Hepatocyte (in vitro differentiated cells): Measurements from ENCODE around the gene FMO4. TPM values are rescaled to one million over a fixed set of nuclear protein-coding genes. Genes with fewer than 3 reads are reported as not detected.
"Not testable (repeated sequence)": the region's sequence is repeated elsewhere in the genome, so short reads cannot be mapped to it uniquely, and the experiment has no call there.

Experiments
- DNase-seq: peaks from one replicate; pipeline ENCODE4 v3.0.0-alpha.2; 2016; ENCODE audit warnings: low spot score
- H2AFZ ChIP-seq: fragments of 200-600 bp; sonication (generic); 2 replicates; pipeline ENCODE4 v1.6.0; 2016; ENCODE audit warnings: antibody characterized with exemption, mild to moderate bottlenecking
- H3K27ac ChIP-seq: fragments of 200-600 bp; sonication (generic); 2 replicates; pipeline ENCODE4 v1.5.1; 2016; ENCODE audit warnings: mild to moderate bottlenecking
- H3K27me3 ChIP-seq: fragments of 200-600 bp; sonication (generic); 2 replicates; pipeline ENCODE4 v1.6.1; 2016
- H3K36me3 ChIP-seq: fragments of 200-600 bp; sonication (generic); replicated peaks from 2 replicates; pipeline ENCODE4 v1.5.1; 2016; ENCODE audit warnings: low read depth; ENCODE audit not compliant: insufficient read depth
- H3K4me1 ChIP-seq: fragments of 200-600 bp; sonication (generic); 2 replicates; pipeline ENCODE4 v1.5.1; 2016; ENCODE audit warnings: mild to moderate bottlenecking, moderate library complexity; ENCODE audit not compliant: insufficient read depth
- H3K4me2 ChIP-seq: fragments of 200-600 bp; sonication (generic); 2 replicates; pipeline ENCODE4 v1.6.0; 2016
- H3K4me3 ChIP-seq: fragments of 200-600 bp; sonication (generic); 2 replicates; pipeline ENCODE4 v1.5.1; 2016; ENCODE audit warnings: mild to moderate bottlenecking
- H3K79me2 ChIP-seq: fragments of 200-600 bp; sonication (generic); 2 replicates; pipeline ENCODE4 v1.6.0; 2017; ENCODE audit warnings: mild to moderate bottlenecking
- H3K9me2 ChIP-seq: fragments of 200-600 bp; sonication (generic); replicated peaks from 2 replicates; pipeline ENCODE4 v1.6.0; 2017; ENCODE audit warnings: mild to moderate bottlenecking; ENCODE audit not compliant: insufficient read depth
- H3K9me3 ChIP-seq: fragments of 200-600 bp; sonication (generic); 2 replicates; pipeline ENCODE4 v1.5.1; 2016; ENCODE audit warnings: low read depth, mild to moderate bottlenecking
- H4K20me1 ChIP-seq: fragments of 200-600 bp; sonication (generic); 2 replicates; pipeline ENCODE4 v1.6.0; 2016; ENCODE audit warnings: mild to moderate bottlenecking; ENCODE audit not compliant: insufficient read depth, poor library complexity, severe bottlenecking
- EZH2 ChIP-seq: fragments of 200-600 bp; sonication (generic); IDR thresholded peaks from 2 replicates; pipeline ENCODE4 v1.6.1; 2016; ENCODE audit warnings: antibody characterized with exemption, mild to moderate bottlenecking, borderline replicate concordance
- EZH2phosphoT487 ChIP-seq: fragments of 200-600 bp; sonication (generic); IDR thresholded peaks from one replicate; pipeline ENCODE4 v1.6.1; 2018; ENCODE audit warnings: antibody characterized with exemption, mild to moderate bottlenecking, low read depth, moderate library complexity; ENCODE audit not compliant: unreplicated experiment, severe bottlenecking
- WGBS: methylation state at CpG from one replicate; pipeline ENCODE4 v1.1.6; 2016; ENCODE audit warnings: low lambda C conversion rate; ENCODE audit errors: missing lambda C conversion rate; 5-methylcytosine and 5-hydroxymethylcytosine counted together
- polyA plus RNA-seq: library from polyadenylated mRNA; unstranded; fragments of >200 nt; fragmentation: Nextera tagmentation; extraction: Ambion mirVana; gene quantifications from 2 replicates; pipeline ENCODE4 v1.2.1, GENCODE V29; 2016
- total RNA-seq: library from RNA; depleted of rRNA; stranded (reverse); fragments of >200 nt; gene quantifications from 2 replicates; pipeline ENCODE4 v1.2.3, GENCODE V29; 2014
- TF ChIP-seq, protein P1 (sequence below): fragments of 200-600 bp; sonication (generic); IDR thresholded peaks from 2 replicates; pipeline ENCODE4 v1.5.1; 2016; ENCODE audit warnings: antibody characterized with exemption, mild to moderate bottlenecking; ENCODE audit not compliant: poor library complexity

The FMO4 gene
- total and polyA plus RNA-seq, 2 experiments from 2014 or later: 12.6 to 31.4 TPM

DNA sequence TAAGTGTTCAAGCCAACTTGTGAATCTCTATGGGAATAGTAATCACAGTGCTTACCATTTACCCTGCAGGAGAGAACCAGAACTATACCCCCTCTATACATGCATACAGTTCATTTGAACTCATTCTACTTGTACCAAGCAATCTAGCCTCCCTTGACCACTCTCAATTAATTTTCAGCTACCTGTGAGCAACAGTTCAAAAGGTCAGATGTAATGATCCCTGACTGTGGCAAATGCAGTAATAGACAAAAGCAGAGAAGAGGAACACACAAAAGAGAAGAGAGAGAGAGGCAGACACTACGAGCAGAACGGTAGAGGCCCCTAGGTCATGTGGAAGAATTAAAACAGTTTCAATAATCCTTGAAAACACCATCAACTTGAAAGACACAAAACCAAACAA is 52.8 kb downstream of the FMO4 start:
- H3K9me3 ChIP-seq: no peaks in the 10 kb centered on the region
- H3K36me3 ChIP-seq: no peaks in the 10 kb centered on the region
- H4K20me1 ChIP-seq: no peaks in the 10 kb centered on the region
- DNase-seq: no peak
- 49% methylated on average over 2 of the region's 2 CpGs for WGBS
- no peak overlapping the region for H3K27ac ChIP-seq
- H3K27me3 ChIP-seq: no peaks in the 10 kb centered on the region
- no peak overlapping the region for H3K4me2 ChIP-seq
- H2AFZ ChIP-seq: no peak overlapping the region
- TF ChIP-seq, protein P1, sequence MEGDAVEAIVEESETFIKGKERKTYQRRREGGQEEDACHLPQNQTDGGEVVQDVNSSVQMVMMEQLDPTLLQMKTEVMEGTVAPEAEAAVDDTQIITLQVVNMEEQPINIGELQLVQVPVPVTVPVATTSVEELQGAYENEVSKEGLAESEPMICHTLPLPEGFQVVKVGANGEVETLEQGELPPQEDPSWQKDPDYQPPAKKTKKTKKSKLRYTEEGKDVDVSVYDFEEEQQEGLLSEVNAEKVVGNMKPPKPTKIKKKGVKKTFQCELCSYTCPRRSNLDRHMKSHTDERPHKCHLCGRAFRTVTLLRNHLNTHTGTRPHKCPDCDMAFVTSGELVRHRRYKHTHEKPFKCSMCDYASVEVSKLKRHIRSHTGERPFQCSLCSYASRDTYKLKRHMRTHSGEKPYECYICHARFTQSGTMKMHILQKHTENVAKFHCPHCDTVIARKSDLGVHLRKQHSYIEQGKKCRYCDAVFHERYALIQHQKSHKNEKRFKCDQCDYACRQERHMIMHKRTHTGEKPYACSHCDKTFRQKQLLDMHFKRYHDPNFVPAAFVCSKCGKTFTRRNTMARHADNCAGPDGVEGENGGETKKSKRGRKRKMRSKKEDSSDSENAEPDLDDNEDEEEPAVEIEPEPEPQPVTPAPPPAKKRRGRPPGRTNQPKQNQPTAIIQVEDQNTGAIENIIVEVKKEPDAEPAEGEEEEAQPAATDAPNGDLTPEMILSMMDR: no peak
- TF ChIP-seq EZH2phosphoT487 (no peak), EZH2 (no peak)
- no peak overlapping the region for H3K4me3 ChIP-seq
- H3K79me2 ChIP-seq: no peaks in the 10 kb centered on the region
- H3K9me2 ChIP-seq: no peaks in the 10 kb centered on the region
- peaks cover 11% of the 10 kb centered on the region for H3K4me1 ChIP-seq

DNA sequence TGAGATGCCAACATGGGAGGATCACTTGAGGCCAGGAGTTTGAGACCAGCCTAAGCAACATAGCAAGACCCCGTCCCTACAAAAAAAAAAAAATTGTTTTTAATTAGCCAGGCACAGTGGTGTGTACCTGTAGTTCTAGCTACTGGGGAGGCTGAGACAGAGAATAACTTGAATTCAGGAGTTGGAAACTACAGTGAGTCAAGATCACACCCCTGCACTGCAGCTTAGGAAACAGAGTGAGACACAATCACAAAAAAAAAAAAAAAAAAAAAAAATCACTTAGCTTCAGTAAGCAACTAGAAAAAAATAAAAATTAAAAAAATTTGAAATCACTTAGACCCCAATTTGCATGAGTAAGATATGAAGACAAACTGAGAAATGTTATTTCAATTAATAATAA is 53.5 kb downstream of the FMO4 start:
- Histone ChIP-seq H3K4me2 (no peak overlapping the region), H3K4me3 (no peak overlapping the region), H3K4me1 (peaks cover 11% of the 10 kb centered on the region), H4K20me1 (no peaks in the 10 kb centered on the region), H3K36me3 (no peaks in the 10 kb centered on the region), H3K27ac (no peak overlapping the region), H3K27me3 (no peaks in the 10 kb centered on the region), H3K79me2 (no peaks in the 10 kb centered on the region), H3K9me2 (no peaks in the 10 kb centered on the region), H3K9me3 (no peaks in the 10 kb centered on the region), H2AFZ (no peak overlapping the region)
- TF ChIP-seq EZH2phosphoT487 (no peak), EZH2 (no peak)
- TF ChIP-seq, protein P1: no peak
- DNase-seq: no peak
- WGBS: 88% methylated on average over 1 of the region's 1 CpG

DNA sequence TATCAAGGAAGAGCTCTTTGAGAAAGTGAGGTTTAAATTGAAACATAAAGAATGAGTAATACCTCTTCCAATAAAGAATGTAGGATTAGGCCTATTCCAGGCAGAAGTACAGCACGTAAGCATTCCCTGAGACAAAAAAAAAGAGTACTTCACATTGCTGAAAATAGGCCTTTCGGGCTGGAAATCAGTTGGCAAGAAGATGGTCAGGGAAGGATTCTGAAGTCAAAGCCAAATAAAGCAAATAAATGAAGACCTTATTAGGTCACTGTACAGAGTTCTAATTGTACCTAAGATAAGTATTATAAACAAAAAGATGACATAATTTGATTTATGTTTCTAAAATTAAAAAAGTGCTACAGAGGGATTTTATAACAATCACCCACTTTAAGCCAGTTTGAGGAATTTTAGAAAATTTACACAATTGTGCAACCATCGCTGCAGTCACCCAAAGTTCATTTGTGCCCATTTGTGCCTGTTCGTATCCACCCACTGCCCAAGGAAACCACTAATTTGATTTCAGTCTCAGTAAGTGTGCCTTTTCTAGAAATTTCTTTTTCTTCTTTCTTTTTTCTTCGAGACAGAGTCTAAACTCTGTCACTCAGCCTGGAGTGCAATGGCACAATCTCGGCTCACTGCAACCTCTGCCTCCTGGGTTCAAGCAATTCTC is 58.6 kb downstream of the FMO4 start:
- no peaks in the 10 kb centered on the region for H3K9me2 ChIP-seq
- H3K27ac ChIP-seq: no peak overlapping the region
- WGBS: 94% methylated on average over 6 of the region's 6 CpGs
- H2AFZ ChIP-seq: no peak overlapping the region
- no peaks in the 10 kb centered on the region for H3K36me3 ChIP-seq
- no peak overlapping the region for H3K4me2 ChIP-seq
- no peaks in the 10 kb centered on the region for H3K9me3 ChIP-seq
- no peaks in the 10 kb centered on the region for H3K4me1 ChIP-seq
- DNase-seq: no peak
- H3K4me3 ChIP-seq: no peak overlapping the region
- H3K27me3 ChIP-seq: no peaks in the 10 kb centered on the region
- H4K20me1 ChIP-seq: no peaks in the 10 kb centered on the region
- H3K79me2 ChIP-seq: no peaks in the 10 kb centered on the region
- no peak for TF ChIP-seq EZH2phosphoT487
- TF ChIP-seq, protein P1: no peak
- TF ChIP-seq EZH2: no peak

DNA sequence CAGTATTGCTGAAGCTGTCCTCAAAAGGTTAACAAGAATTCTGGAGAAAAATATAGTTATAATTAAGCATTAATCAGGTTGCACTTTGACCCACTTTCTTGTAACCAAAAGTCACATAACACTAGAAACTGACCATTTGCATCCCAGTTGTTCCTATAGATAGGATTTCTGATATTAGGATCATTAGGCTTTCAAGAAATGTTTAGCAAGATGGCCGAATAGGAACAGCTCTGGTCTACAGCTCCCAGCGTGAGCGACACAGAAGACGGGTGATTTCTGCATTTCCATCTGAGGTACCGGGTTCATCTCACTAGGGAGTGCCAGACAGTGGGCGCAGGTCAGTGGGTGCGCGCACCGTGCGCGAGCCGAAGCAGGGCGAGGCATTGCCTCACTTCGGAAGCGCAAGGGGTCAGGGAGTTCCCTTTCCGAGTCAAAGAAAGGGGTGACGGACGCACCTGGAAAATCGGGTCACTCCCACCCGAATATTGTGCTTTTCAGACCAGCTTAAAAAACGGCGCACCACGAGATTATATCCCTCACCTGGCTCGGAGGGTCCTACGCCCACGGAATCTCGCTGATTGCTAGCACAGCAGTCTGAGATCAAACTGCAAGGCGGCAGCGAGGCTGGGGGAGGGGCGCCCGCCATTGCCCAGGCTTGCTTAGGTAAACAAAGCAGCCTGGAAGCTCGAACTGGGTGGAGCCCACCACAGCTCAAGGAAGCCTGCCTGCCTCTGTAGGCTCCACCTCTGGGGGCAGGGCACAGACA is 59.6 kb downstream of the FMO4 start:
- H3K4me2 ChIP-seq, H3K36me3 ChIP-seq, H2AFZ ChIP-seq, H4K20me1 ChIP-seq, H3K4me1 ChIP-seq, H3K27ac ChIP-seq, H3K27me3 ChIP-seq, H3K9me2 ChIP-seq, H3K79me2 ChIP-seq, DNase-seq, H3K9me3 ChIP-seq, H3K4me3 ChIP-seq: not testable (repeated sequence)
- 71% methylated on average over 23 of the region's 32 CpGs for WGBS
